ENCODE results near the gene AP3B1.

Gene AP3B1

GRCh38 chr5:78132507-78132906, 162.0 kb downstream of the AP3B1 start:
- in situ Hi-C loops (cut with MboI; ENCODE audit: low sequenced_read_pairs), result no loop called here
- no peaks in the 10 kb centered on the region for H3K27me3 ChIP-seq (ENCODE audit: low read depth)
- H3K4me3 ChIP-seq, result no peak overlapping the region
- H3K4me1 ChIP-seq, result no peaks in the 10 kb centered on the region
- no peak for DNase-seq (ENCODE audit: low spot score in 2 of 2)
- peaks cover 3% of the 10 kb centered on the region; the same call in 1 of the 2 replicates for H3K36me3 ChIP-seq (replicated peaks)
- H3K9me3 ChIP-seq, result no peaks in the 10 kb centered on the region

- Histone ChIP-seq H3K9me3 (no peaks in the 10 kb centered on the region), H3K4me1 (peaks cover 12% of the 10 kb centered on the region), H3K36me3 (replicated peaks) (no peaks in the 10 kb centered on the region), H3K4me3 (no peak overlapping the region), H3K27me3 (ENCODE audit: low read depth) (no peaks in the 10 kb centered on the region)
- DNase-seq (ENCODE audit: low spot score in 2 of 2), result no peak
- in situ Hi-C loops (cut with MboI; ENCODE audit: low sequenced_read_pairs), result no loop called here
These were observed 164.9 kb downstream of the AP3B1 start for GRCh38 chr5:78129597-78129996.

GRCh38 chr5:78127875-78128274, 166.6 kb downstream of the AP3B1 start:
- in situ Hi-C loops (cut with MboI; ENCODE audit: low sequenced_read_pairs), result no loop called here
- Histone ChIP-seq H3K4me3 (no peak overlapping the region), H3K4me1 (peaks cover 15% of the 10 kb centered on the region), H3K27me3 (ENCODE audit: low read depth) (no peaks in the 10 kb centered on the region), H3K36me3 (replicated peaks) (no peaks in the 10 kb centered on the region), H3K9me3 (no peaks in the 10 kb centered on the region)
- peak in 1 of 2 experiments; percentile 43 for DNase-seq (ENCODE audit: low spot score in 2 of 2)

DNA sequence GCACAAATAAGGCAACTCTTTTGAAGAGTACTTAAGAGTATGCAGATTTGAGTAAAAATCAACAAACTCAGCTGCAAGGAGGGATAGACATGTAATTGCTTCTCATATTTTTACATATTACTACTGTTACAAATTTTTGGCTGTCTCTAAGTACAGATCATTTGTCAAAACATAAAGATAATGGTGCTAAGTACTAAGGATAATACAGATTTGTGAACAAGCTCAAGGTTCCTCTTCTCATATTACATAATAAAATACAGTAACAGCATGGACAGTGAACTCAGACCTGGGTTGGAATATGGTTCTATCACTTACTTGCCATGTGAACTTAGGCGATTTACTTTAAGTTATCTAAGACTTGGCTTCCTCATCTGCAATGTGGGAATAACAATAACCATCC, 168.0 kb downstream of the AP3B1 start:
- no peaks in the 10 kb centered on the region for H3K36me3 ChIP-seq (replicated peaks)
- no peaks in the 10 kb centered on the region for H3K9me3 ChIP-seq
- H3K4me1 ChIP-seq, result peaks cover 15% of the 10 kb centered on the region
- in situ Hi-C loops (cut with MboI; ENCODE audit: low sequenced_read_pairs), result no loop called here
- no peak overlapping the region for H3K4me3 ChIP-seq
- no peaks in the 10 kb centered on the region for H3K27me3 ChIP-seq (ENCODE audit: low read depth)
- DNase-seq (ENCODE audit: low spot score in 2 of 2), result no peak

DNA sequence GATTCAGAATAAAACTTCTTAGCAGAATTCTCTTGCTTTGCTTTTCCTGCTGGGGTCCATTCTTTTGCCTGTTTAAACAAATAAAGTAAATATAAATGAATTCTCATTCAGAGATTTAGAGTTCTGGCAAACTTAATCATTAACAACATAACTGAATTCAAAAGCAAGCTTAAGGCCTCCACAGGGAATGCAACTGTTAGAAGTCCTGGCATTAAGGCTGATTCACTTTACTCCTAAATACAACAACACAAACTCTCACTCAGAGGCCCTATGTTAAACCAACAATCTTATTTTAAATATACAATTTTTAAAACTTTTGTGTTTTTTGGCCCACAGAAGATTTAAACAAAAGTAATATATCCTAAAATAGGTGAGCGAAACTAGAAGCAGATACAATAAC, 178.3 kb downstream of the AP3B1 start:
- Histone ChIP-seq H3K36me3 (replicated peaks) (peaks cover 8% of the 10 kb centered on the region; the same call in 1 of the 2 replicates), H3K4me1 (peaks cover 5% of the 10 kb centered on the region; the same call in 1 of the 2 replicates), H3K27me3 (ENCODE audit: low read depth) (no peaks in the 10 kb centered on the region), H3K4me3 (no peak overlapping the region), H3K9me3 (no peaks in the 10 kb centered on the region)
- DNase-seq (ENCODE audit: low spot score in 2 of 2), result no peak
- in situ Hi-C loops (cut with MboI; ENCODE audit: low sequenced_read_pairs), result no loop called here

GRCh38 chr5:78113689-78114264, 180.7 kb downstream of the AP3B1 start:
- H3K4me3 ChIP-seq, result no peak overlapping the region
- in situ Hi-C loops (cut with MboI; ENCODE audit: low sequenced_read_pairs), result no loop called here
- DNase-seq (ENCODE audit: low spot score in 2 of 2), result no peak

DNA sequence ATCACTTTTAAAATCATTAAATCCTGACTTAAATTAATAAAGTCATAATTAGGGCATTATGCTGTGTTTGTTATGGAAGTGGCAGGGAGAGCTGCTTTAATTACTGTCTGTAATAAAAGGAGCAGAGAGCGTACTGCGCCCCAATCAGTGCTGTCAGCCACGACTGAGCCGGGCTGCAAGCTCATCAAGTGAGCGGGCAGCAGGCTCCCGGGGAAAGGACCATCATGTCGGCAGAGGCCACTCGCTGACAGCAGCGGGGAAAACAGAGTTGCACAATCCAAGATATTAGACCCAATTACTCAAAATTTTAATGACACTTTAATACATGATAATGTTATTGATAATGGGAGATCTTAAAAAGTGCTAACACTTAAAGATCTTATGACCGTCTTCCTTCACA, 181.6 kb downstream of the AP3B1 start:
- Histone ChIP-seq H3K4me1 (peaks cover 10% of the 10 kb centered on the region), H3K36me3 (replicated peaks) (peaks cover 10% of the 10 kb centered on the region), H3K4me3 (no peak overlapping the region), H3K27me3 (ENCODE audit: low read depth) (no peaks in the 10 kb centered on the region), H3K9me3 (no peaks in the 10 kb centered on the region)
- DNase-seq (ENCODE audit: low spot score in 2 of 2), result peak in 1 of 2 experiments; percentile 19
- in situ Hi-C loops (cut with MboI; ENCODE audit: low sequenced_read_pairs), result no loop called here

More at GRCh38 chr5:78113689-78114264, 180.7 kb downstream of the AP3B1 start:
- no peaks in the 10 kb centered on the region for H3K27me3 ChIP-seq (ENCODE audit: low read depth)
- peaks cover 5% of the 10 kb centered on the region; the same call in 1 of the 2 replicates for H3K4me1 ChIP-seq
- peaks cover 8% of the 10 kb centered on the region; the same call in 1 of the 2 replicates for H3K36me3 ChIP-seq (replicated peaks)
- H3K9me3 ChIP-seq, result no peaks in the 10 kb centered on the region

- H3K9me3 ChIP-seq, result no peaks in the 10 kb centered on the region
- DNase-seq (ENCODE audit: low spot score in 2 of 2), result no peak
- peaks cover 10% of the 10 kb centered on the region for H3K36me3 ChIP-seq (replicated peaks)
- peaks cover 10% of the 10 kb centered on the region for H3K4me1 ChIP-seq
- H3K27me3 ChIP-seq (ENCODE audit: low read depth), result no peaks in the 10 kb centered on the region
- H3K4me3 ChIP-seq, result no peak overlapping the region
- in situ Hi-C loops (cut with MboI; ENCODE audit: low sequenced_read_pairs), result no loop called here
These were observed 184.6 kb downstream of the AP3B1 start for GRCh38 chr5:78109891-78110324.

DNA sequence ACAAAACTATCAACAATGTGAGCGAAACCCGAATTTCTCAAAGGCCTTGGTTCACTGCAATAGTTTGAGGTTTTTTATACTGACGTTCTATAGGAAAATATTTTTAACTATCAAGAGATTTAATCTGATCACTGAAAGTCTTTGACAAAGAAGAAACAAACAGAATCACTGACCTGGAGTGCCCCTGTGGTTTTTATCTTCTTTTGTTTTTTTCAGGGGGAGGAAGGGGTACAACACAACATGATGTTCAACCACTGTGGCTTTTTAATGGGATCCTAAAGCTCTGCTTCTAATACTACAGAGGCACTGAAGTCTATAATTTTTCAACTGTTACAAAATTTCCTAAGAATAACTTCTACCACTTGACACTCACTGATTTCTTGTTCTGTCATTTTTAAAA, 185.9 kb downstream of the AP3B1 start:
- Histone ChIP-seq H3K4me1 (peaks cover 20% of the 10 kb centered on the region), H3K9me3 (no peaks in the 10 kb centered on the region), H3K4me3 (no peak overlapping the region), H3K27me3 (ENCODE audit: low read depth) (no peaks in the 10 kb centered on the region), H3K36me3 (replicated peaks) (peaks cover 5% of the 10 kb centered on the region; the same call in 1 of the 2 replicates)
- in situ Hi-C loops (cut with MboI; ENCODE audit: low sequenced_read_pairs), result no loop called here
- DNase-seq (ENCODE audit: low spot score in 2 of 2), result no peak

DNA sequence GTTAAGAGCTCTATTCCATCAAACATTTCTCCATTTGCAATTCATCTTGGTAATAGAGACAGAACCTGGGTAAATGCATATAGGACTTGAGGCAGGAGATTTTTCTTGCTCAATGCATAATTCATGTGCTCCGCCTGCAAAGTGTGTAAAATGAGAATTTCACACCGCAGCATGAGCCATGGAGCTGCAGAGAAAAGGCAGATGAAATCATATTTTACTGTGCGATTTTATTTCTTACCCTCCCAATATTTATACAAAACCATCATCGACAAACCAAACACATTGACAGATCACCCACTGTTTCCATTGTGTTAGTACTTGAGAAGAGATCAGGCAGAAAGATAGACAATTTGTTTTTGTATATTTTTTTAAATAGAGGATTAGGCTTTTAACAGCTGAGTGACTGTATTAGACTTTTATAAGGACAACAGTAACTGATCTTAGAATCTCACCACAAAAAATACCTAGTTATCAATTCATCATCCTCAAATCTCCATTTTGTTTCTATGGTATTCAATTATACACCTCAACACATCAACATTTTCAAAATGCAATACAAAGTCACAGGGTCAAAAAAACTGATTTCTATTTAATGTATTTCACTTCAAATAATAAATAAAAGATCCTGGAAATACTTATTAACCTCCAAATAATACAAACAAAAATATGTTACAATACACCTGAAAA, 191.1 kb downstream of the AP3B1 start:
- in situ Hi-C loops (cut with MboI; ENCODE audit: low sequenced_read_pairs), result no loop called here
- H3K36me3 ChIP-seq (replicated peaks), result peaks cover 7% of the 10 kb centered on the region
- no peaks in the 10 kb centered on the region for H3K27me3 ChIP-seq (ENCODE audit: low read depth)
- no peaks in the 10 kb centered on the region for H3K9me3 ChIP-seq
- no peak overlapping the region for H3K4me3 ChIP-seq
- DNase-seq (ENCODE audit: low spot score in 2 of 2), result no peak
- peaks cover 11% of the 10 kb centered on the region for H3K4me1 ChIP-seq

- H3K27me3 ChIP-seq (ENCODE audit: low read depth), result no peaks in the 10 kb centered on the region
- in situ Hi-C loops (cut with MboI; ENCODE audit: low sequenced_read_pairs), result no loop called here
- DNase-seq (ENCODE audit: low spot score in 2 of 2), result no peak
- H3K4me3 ChIP-seq, result no peak overlapping the region
- H3K36me3 ChIP-seq (replicated peaks), result peaks cover 2% of the 10 kb centered on the region; the same call in 1 of the 2 replicates
- peaks cover 9% of the 10 kb centered on the region for H3K4me1 ChIP-seq
- no peaks in the 10 kb centered on the region for H3K9me3 ChIP-seq
These were observed 192.0 kb downstream of the AP3B1 start for GRCh38 chr5:78102500-78102899.

GRCh38 chr5:78095125-78095524, 199.4 kb downstream of the AP3B1 start:
- in situ Hi-C loops (cut with MboI; ENCODE audit: low sequenced_read_pairs), result no loop called here
- Histone ChIP-seq H3K9me3 (no peaks in the 10 kb centered on the region), H3K27me3 (ENCODE audit: low read depth) (no peaks in the 10 kb centered on the region), H3K4me3 (no peak overlapping the region), H3K4me1 (peaks cover 8% of the 10 kb centered on the region), H3K36me3 (replicated peaks) (peaks cover 2% of the 10 kb centered on the region; the same call in 1 of the 2 replicates)
- DNase-seq (ENCODE audit: low spot score in 2 of 2), result no peak

DNA sequence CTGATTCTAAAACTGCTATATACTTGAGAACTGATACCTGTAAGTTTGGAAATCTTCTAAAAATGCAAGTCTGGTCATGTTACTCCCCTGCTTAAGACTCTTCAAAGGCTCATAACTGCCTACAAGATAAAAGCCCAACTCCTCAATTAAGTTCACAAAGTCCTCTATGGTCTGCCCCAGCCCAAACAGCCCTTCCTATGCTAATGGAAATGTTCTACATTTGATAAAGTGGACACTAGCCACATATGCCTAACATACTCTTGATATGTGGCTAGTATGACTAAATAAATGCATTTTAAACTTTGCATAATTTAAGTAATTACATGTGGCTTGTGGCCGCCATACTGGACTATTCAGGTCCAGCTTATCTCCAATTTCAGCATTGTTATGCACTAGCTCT, 204.5 kb downstream of the AP3B1 start:
- in situ Hi-C loops (cut with MboI; ENCODE audit: low sequenced_read_pairs), result no loop called here

DNA sequence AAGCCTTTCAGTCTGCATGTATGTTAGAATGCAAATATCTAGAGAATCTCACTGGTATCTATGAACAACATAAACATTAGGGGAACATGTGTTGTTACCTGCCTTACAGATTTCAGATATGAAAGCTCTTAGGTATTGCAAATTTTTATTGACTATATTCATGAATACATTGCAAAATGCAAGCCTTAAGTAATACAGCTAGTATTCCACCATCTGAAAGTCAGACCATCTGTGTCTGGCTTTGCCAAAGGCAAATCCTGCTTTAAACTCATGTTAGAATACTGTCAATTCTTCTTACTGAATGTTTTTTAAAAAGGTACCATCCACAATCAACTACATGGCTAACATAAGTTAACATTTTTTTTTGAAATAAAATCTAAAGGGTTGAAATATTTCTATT, 215.6 kb downstream of the AP3B1 start:
- no peaks in the 10 kb centered on the region; the same call in 1 of the 2 replicates for H3K36me3 ChIP-seq (replicated peaks)
- H3K4me1 ChIP-seq, result peaks cover 12% of the 10 kb centered on the region
- no peaks in the 10 kb centered on the region for H3K27me3 ChIP-seq (ENCODE audit: low read depth)
- peaks cover 7% of the 10 kb centered on the region; the same call in 1 of the 2 replicates for H3K9me3 ChIP-seq
- no peak overlapping the region for H3K4me3 ChIP-seq
- in situ Hi-C loops (cut with MboI; ENCODE audit: low sequenced_read_pairs), result no loop called here
- no peak for DNase-seq (ENCODE audit: low spot score in 2 of 2)

More for the DNA sequence above, 204.5 kb downstream of the AP3B1 start:
- H3K27me3 ChIP-seq (ENCODE audit: low read depth), result no peaks in the 10 kb centered on the region
- no peak overlapping the region for H3K4me3 ChIP-seq
- H3K9me3 ChIP-seq, result no peaks in the 10 kb centered on the region
- peaks cover 12% of the 10 kb centered on the region for H3K4me1 ChIP-seq
- no peaks in the 10 kb centered on the region for H3K36me3 ChIP-seq (replicated peaks)
- DNase-seq (ENCODE audit: low spot score in 2 of 2), result peak; percentile 7 to 56

Data from HAP-1 (cell line).